ENCODE measurements around the gene TM6SF1.
"Not testable (repeated sequence)": the region's sequence is repeated elsewhere in the genome, so short reads cannot be mapped to it uniquely, and the experiment has no call there.

TM6SF1 gene

GRCh38 chr15:83118968-83119367 is 11.5 kb downstream of the TM6SF1 start:
- DNase-seq, result no peak

DNA sequence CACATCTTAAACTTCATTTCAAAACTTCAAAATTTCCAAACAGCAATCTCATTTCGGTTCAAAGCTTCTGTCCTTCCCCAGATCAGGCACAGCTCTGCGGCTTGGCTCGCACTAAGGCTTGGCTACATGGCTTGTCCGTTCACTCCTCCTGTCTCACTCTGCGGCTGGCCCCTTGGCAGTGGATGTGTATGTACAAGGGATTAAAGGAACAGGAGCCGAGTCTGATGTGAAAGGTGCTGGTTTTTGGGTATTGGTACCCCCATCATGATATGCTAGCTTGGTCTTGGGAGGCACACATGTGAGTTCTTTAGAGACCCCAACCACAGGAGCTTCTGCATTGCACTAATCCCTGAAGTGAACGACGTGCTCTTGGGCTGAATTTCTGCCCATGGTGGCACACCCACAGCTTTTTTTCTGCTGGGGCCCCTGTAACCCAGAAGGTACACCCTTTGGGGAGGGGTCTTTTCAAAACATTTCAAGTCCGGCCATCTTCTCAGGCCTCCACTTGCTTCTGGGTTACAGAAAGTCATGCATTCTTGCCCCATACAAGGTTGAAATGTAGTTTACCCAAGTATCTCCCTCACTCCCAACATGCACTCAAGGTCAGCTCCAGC is 12.6 kb downstream of the TM6SF1 start:
- no peak for DNase-seq

DNA sequence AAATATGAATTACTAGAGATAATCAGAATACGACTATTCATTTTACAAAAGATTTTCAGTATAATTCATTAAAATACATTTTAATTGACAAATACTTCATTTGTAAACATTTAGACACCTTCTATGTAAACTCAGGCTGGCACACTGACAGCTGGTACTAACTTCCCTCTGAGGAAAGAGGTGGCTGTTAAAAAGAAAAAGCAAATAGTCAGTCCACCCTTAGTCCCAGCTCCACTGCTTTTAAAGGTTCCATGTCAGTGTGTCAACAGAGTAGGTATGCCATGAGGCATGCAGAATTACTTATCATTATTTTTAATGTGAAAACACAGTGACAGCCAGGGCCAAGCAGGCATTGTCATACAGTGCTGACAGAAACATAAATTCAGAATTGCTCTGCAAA is 16.1 kb downstream of the TM6SF1 start:
- no peak for DNase-seq

DNA sequence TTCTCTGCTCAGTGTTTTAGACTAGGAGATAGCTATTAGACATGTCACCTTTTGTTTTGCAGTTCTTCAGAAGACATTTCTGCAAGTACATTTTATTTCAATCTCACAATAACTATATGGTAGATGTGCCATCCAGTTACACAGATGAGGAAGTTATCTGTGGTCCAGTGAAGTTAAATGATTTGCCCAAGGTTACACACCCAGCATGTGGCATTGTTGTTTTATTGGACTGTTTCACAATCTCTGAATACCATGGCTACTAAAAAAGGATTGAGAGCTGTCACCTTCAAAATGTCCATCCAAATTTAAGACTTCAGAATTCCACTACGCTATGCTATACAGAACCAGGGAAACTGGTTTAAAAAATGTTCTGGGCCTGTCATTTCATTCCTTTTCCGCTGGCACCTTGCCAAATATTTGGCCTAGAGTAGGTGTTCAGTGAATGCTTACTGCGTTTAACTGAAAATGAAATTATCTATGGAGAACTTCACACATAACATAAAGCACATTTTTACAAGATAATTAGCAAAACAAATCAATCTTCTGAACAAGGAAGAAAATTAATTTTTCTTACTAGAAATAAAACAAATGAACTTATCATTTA is 20.2 kb downstream of the TM6SF1 start:
- DNase-seq, result no peak

DNA sequence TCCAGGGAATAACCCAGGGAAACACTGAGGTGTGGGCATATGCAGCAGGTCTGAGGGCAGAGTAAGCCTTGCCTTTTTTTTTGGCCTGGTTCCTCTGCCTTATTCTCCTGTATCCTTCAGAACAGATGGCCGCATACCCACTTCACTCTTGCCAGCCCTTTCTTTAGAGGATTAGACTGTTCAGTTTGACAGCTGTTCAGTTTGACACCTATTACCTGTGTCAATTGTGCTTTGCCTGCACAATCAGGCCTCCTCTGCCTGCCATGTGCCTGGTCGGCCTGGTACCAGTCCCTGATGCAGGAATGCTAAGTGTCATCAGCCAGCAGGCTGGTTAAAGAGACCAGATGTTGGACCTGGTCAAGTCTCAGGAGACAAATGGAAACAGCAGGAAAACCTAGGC is 22.3 kb downstream of the TM6SF1 start:
- no peak for DNase-seq

DNA sequence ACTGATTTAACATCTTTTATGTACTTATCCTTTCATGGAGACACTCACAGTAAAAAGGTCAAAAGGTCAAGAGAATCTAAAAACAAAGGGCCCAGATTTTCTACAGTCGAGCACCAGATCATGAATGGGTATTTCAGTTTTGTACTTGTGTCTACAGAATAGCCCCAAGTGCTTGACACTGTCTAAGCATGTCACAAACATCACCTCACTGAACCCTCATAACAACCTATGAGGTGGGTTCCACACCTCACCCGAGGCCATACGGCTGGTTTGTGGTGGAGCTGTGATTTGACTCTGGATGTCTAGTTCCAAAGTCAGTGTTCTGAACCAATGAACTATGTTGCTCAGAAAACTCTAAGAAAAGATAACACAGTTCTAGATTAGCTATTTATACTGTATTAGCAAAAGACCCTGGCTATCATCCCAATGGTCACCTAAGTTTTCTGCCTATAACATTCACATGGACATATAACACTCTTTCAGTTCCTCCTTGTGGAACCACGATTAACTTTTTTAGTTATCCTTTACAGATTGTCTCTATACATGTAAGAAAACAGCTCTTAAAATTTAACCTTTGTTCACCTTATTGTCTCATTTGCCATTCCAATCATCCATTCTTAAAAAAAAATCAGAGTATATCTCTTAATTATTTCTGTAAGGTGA is 25.5 kb downstream of the TM6SF1 start:
- no peak for DNase-seq

DNA sequence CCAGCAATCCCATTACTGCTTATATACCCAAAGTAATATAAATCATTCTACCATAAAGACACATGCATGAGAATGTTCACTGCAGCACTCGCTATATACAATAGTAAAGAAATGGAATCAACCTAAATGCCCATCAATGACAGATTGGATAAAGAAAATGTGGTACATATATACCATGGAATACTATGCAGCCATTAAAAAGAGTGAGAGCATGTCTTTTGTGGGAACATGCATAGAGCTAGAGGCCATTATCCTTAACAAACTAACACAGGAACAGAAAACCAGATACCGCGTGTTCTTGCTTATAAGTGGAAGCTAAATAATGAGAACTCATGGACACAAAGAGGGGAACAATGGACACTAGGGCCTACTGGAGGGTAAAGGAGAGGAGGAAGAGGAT is 34.7 kb downstream of the TM6SF1 start:
- not testable (repeated sequence) for DNase-seq

DNA sequence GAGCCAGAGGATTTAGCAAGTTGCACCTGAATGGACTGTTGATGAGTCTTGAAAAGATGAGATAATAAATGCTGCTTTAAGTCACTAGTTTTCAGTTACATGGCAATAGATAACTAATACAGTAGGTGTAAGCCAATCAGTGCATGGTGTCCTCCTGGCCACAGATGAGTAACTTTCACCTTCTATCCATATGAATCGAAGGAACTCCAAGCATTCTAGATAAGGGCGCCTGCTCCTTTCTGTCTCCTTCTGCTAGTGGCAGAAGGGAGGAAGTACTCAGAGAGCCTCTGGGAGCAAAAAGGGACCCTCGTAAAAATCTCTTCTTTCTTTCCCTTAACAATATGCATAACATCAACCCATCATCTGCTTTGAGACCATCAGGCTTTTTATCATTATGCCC is 37.3 kb downstream of the TM6SF1 start:
- no peak for DNase-seq

GRCh38 chr15:83153288-83153687 is 45.8 kb downstream of the TM6SF1 start:
- no peak for DNase-seq

- no peak for DNase-seq
These were observed 48.5 kb downstream of the TM6SF1 start for GRCh38 chr15:83155942-83156341.

GRCh38 chr15:83158393-83158792 is 50.9 kb downstream of the TM6SF1 start:
- DNase-seq, result no peak

GRCh38 chr15:83160741-83161140 is 53.3 kb downstream of the TM6SF1 start:
- DNase-seq, result no peak

- DNase-seq, result no peak
These were observed 55.6 kb downstream of the TM6SF1 start for GRCh38 chr15:83163032-83163431.

DNA sequence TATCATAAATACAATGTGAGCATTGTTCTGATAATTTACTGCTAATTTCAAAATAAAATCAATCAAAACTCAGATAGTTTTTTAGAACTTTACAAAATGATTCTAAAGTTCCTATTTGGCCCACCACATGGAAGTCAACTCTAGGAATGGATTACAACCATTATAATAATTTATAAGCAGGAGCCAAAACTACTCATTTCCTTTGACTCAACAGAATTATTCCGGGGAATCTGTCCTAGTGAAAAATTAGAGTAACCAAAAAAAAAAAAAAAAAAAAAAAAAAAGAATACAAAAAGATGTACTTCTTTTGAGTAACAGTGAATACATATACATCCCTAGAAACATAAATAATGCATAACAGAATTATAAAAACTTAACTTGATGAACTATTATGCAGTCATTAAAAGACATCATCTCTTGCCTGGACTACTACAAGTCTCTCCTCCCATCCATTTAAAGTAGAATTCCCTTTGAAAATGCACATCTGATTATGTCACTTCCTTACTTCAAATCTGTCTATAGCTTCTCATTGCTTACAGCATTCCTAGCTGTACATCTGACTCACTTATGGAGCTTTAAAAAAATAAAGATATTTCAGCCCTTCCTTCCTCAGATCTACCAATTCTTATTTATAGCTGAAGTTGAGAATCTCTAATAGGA is 56.8 kb downstream of the TM6SF1 start:
- no peak for DNase-seq

DNA sequence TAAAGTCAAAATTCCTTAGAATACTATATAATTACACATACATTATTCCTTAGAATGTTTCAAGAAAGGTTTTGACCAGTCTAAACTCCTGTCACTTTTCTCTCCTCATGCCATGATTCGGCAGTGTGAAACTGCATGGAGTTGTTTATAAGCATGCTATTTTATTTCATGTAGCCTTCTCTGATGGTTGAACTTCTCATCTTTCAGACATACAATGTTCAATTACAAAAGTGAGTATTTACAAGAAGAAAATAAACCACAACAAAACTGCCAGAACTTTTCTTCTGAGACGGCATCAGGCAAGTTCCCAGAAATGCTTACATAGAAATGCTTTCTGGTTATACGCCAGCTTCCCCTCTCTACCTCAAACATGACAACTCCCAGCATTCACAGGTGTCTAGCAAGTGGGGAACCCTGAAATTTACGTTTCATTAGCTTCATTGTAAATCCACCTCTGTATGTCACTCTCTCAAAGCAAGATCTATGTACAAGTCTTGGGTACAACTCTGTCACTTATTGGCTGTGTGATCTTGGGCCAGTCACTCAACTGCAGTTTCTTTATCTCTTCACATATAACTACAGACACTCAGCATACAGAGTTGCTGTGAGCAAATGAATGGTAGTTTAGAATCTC is 57.4 kb downstream of the TM6SF1 start:
- no peak for DNase-seq

DNA sequence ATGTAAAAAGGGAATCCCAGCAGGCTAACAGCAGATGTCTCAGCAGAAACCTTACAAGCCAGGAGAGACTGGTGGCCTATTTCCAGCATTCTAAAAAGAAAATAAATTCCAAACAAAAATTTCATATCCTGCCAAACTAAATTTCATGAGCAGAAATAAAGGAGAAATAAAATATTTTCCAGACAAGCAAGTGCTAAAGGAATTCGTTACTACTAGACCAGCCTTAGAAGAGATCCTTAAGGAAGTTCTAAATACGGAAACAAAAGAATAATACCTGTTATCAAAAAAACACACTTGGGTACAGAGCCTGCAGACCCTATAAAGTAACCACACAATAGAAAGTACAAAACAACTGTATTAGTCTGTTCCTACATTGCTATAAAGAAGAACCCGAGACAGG is 58.8 kb downstream of the TM6SF1 start:
- DNase-seq, result no peak

DNA sequence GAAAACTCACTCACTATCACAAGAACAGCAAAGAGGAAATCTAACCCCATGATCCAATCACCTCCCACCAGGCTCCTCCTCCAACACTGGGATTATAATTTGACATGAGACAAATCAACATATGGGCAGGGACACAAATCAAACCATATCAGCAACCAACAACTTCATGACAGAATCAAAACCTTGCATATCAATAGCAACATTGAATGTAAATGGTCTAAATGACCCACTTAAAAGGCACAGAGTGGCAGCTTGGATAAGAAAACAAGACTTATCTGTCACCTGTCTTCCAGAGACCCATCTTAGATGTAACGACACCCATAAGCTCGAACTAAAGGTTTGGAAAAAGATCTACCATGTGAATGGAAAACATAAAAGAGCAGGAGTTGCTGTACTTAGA is 59.4 kb downstream of the TM6SF1 start:
- DNase-seq, result no peak

DNA sequence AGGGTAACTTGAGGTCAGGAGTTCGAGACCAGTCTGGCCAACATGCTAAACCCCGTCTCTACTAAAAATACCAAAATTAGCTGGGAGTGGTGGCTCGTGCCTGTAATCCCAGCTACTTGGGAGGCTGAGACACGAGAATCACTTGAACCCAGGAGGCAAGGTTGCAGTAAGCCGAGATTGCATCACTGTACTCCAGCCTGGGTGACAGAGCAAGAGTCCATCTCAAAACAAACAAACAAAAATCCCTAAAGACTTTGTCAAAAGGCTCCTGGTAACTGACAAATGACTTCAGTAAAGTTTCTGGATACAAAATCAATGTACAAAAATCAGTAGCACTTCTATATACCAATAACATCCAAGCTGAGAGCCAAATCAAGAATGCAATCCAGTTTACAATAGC is 62.1 kb downstream of the TM6SF1 start:
- not testable (repeated sequence) for DNase-seq

GRCh38 chr15:83170474-83171165 is 63.2 kb downstream of the TM6SF1 start:
- DNase-seq, result no peak

- no peak for DNase-seq
These were observed 67.4 kb downstream of the TM6SF1 start for GRCh38 chr15:83174891-83175290.

DNA sequence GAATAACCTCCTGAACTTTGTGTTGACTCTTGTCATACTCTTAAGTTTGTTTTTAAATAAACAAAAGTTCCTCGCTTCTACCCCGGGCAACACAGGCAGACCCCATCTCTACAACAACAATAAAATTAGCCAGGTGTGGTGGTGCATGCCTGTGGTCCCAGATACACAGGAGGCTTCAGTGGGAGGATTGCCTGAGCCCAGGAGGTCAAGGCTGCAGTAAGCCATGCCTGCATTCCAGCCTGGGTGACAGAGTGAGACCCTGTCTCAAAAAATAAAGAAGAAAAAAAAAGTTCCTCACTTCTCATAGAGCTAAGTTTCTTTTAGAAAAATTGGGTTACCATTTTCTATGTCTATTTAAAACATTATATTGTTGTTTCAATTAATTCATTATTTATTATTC is 70.9 kb downstream of the TM6SF1 start:
- DNase-seq, result no peak

DNA sequence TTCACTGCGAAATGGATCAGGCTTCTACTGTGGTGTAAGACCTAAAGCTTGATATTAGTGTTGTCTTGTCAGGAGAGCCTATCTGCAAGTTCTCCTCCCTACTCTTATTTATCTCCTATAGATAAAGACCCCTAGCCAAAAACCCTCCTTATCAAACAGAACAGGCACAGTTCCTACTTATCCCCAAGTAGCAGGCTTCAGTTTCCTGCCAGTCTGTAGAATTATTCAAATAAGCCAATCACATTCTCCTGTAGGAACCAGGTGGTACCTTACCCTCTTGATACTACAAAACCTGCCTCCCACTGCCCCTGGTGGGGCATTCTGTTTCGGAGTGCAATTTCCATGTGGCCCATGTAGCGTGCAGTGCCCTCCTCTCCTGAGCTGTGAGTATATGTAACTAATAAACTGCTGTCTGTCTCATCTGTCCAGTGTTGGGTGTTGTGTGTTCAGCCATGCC is 71.5 kb downstream of the TM6SF1 start:
- DNase-seq, result no peak

DNA sequence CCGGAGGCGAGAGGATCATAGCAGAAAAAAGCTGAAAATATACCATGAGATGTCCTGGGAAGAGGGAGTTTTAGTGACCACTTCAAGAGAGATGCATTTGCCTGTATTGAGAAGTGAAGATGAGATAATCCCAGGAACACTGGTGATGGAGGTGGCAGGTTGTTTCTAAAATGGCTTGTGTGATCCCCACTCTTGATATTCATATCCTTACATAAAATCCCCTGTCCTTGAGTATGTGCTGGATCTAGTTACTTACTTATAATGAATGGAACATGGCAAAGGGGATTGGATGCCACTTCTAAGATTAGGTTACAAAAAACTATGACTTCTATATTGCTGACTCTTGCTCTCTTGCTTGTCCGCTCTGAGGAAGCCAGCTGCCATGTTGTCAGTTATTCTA is 78.1 kb downstream of the TM6SF1 start:
- no peak for DNase-seq

Measured in stimulated activated CD8-positive, alpha-beta memory T cell treated with anti-CD3 and anti-CD28 coated beads, Interleukin-4, amount 100 ng/mL, for 48 hours (primary cell).